SIG-M5 (cell line): Measurements from ENCODE around the gene SPTLC3.

Source experiments
- DNase-seq: peaks from one replicate; lab custom pipeline; 2025; lab: John Stamatoyannopoulos, UW

SPTLC3 gene

GRCh38 chr20:13140775-13141174 is 132.0 kb downstream of the SPTLC3 start:
- DNase-seq, result no peak

DNA sequence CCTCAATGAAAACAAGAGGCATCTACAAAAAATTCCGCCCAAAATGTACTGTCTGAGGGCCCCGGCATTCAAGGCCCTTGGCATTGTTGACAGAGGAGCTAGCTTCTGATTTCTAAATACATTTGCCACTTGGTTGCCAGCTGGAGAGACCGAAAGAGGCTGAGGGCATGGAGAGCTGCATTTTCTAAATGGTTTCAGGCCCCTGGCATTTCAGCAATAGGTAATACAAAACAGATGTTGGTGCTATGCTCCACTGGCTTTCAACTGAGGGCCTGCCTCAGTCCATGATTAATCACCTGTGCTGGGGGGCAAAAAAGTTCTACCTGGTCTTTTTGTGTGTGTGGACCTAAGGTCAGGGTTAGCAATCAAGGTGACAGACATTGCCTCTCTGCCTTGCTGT is 132.8 kb downstream of the SPTLC3 start:
- no peak for DNase-seq

DNA sequence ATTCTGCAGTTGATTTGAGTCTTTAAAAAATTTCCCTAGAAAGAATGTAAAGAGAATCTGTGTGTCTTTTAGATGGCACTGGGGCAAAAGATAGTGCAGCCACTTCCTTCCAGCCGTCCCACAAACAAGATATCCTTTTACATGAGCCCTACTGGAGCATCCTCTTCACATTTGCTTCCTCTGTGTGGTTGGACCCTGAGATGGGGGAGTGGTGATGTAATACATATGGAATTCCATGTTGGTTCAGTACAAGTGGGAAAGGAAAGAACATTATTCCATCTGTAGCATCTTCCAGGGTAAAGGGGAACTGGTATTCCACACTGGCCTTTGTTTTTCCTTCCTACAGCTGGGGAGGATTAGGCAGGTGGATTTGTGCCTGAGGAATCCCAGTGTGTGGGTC is 133.4 kb downstream of the SPTLC3 start:
- DNase-seq, result no peak

DNA sequence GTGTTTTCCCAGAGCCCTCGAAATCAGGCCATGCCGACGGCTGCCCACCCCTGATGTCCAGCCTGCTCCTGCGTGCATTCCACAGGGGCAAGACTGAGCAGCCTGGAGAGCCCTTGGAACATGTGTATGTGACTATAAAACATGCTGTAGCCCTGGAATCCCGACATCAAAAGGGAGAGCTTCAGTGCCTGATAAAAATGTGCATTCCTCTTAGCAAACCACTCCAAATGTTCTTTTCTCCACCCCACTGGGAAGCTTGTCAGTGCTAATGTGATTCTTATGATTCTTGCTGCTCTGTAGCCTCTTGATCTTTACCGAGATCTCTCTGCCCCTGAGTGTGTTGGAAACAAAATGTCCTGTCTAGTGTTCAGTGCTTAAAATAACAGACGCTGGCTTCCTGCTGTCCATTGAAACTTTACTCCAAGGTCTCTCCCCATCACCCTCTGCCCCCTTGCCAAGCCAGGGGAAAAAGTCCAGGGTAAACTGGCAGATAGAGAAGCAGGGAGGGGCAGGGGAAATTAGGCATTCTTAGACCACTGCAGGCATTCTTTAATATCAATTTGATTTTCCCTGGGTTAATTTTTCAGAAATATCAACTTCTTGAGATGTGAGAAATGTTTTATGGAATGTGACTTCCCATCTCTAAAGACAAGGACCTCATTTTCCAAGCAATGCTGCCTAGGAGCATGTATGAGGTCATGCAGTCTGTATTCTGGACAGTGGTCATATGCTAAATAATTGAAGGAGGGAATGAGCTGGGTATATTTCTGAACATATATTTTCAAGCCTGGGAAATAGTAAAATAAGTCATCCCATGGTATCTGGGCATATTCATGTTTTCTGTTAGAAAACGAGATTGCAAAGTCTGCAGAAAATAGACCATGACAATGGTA is 138.5 kb downstream of the SPTLC3 start:
- no peak for DNase-seq

GRCh38 chr20:13147971-13148370 is 139.2 kb downstream of the SPTLC3 start:
- DNase-seq, result no peak

DNA sequence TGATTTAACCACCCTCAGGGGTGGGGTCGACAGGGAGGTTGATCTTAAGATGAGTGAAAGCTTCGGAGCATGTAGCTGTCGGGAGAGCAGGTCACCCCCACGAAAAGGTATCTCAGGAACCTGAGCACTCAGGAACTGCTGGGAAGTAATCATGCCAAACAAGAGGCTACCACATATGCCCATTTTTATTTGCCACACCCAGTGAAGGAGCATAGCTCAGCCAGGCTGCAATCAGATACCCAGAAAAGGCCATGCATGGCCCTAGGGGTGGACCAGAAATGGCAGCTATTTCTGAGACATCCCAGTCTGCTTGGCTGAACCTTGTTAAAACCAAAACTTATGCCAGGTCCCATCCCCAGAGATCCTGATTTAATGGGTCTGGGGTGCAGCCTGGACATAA is 139.6 kb downstream of the SPTLC3 start:
- no peak for DNase-seq

DNA sequence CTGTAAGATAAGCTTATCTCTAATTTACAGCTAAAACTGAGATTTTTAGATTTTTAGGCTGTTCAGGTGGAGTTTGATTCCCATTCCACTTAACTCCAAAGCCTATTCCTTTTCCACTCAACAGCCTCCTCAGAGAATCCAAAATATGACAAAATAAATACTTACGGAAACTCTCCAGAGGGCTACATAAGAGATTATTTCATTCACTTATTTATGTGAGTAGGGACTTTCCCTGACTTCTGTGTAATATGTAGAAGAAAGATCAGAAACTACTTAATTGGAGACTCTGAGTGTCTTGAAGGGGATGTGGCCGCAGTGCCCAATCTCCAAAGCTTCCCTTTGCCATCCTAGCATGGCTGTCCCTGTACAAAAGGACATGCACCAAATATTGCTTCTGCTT is 140.2 kb downstream of the SPTLC3 start:
- DNase-seq, result no peak

GRCh38 chr20:13149371-13150105 is 140.8 kb downstream of the SPTLC3 start:
- no peak for DNase-seq

DNA sequence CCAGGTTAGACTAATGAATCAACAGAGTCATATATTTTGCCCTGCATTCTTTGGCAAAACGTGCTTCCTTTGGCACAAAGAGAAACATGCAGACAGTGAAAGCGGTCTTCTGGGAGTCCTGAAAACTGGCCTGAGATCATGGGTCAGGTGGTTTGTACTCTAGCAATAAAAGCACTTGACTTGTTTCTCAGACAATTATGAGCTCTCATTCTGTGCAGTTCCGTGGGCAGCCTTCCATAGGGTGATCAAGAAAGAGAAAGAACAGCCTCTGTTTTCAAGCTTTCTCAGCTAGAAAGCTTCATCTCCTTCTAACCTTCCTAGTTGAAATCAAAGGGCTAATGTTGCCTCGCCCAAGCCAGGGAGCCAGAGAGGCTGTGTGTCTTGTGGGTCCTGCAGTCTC is 149.6 kb downstream of the SPTLC3 start:
- DNase-seq, result no peak

GRCh38 chr20:13159889-13160288 is 151.1 kb downstream of the SPTLC3 start:
- no peak for DNase-seq

GRCh38 chr20:13165203-13165602 is 156.4 kb downstream of the SPTLC3 start:
- DNase-seq, result no peak

GRCh38 chr20:13166011-13166410 is 157.2 kb downstream of the SPTLC3 start:
- DNase-seq, result no peak

GRCh38 chr20:13166437-13166836 is 157.7 kb downstream of the SPTLC3 start:
- no peak for DNase-seq

GRCh38 chr20:13169086-13169485 is 160.3 kb downstream of the SPTLC3 start:
- no peak for DNase-seq

- no peak for DNase-seq
Observed at GRCh38 chr20:13170771-13171170, 162.0 kb downstream of the SPTLC3 start.

- DNase-seq, result no peak
Observed at GRCh38 chr20:13173201-13173600, 164.4 kb downstream of the SPTLC3 start.

GRCh38 chr20:13174402-13174801 is 165.6 kb downstream of the SPTLC3 start:
- DNase-seq, result no peak

DNA sequence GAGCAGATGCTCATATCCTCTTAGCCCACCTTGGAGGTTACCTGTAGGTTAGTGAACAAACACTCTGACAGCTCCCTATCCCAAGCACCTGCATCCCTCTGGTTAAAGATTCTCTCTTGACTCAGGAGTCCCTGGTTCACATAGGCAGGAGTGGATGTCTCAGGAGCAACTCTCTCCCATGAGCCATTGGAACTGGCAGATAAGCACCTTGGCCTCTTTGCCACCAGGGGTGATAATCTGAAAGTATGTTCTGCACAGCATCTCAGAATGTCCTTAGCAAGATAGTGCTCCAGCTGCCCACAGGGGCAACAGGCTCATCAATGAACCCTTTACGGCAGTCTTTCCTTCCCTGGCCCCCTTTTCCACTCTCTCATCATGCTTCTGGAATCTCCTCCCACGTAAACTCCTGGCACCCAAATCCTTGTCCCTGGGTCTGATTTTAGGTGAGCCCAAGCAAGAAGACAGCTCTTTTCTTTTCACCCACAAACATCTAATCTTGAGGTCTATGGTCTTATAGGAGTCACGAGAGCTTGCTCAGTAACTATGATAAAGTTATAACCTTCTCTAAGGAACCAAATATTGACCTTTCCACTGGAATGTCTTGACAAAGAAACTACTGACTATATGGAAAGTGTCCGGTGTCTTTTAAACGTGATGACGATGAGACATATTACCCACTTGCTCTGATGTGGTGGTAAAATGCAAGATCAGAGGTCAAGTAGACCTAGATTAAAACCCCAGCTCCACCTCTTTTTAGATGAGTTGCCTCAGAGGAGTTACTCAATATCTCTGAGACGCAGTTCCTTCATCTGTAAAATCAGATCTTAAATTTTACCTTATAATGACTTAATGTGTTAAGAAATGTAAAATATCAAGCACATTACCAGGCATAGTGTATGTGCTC is 172.5 kb downstream of the SPTLC3 start:
- no peak for DNase-seq

GRCh38 chr20:13183005-13183404 is 174.2 kb downstream of the SPTLC3 start:
- no peak for DNase-seq

GRCh38 chr20:13186043-13186774 is 177.4 kb downstream of the SPTLC3 start:
- no peak for DNase-seq

GRCh38 chr20:13187899-13188298 is 179.1 kb downstream of the SPTLC3 start:
- DNase-seq, result no peak

DNA sequence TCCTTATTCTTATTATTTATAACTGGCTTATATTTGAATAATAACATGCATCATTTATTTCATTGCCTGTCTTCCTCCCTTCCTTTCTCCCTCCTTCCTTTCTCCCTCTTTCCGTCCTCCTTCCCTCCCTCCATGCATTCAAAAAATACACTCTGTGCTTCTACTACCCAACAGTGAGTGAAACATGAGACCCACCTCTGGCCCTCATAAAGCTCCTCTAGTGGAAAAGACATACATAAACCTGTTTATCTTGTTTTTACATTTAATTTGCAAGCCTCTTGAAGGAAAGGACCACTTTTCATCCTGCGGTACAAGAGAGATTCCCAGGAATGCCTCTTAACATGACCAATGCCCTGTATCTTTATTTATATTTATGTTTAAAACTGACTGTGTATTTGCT is 190.5 kb downstream of the SPTLC3 start:
- no peak for DNase-seq
